NCI-H2107 treated with DMSO at 0.1 percent for 48 hours (cell line): ENCODE data around the gene JUN.

Source experiments
- DNase-seq: peaks from one replicate; lab custom pipeline; 2025; ENCODE audit not compliant: unreplicated experiment; lab: John Stamatoyannopoulos, UW

Gene JUN

DNA sequence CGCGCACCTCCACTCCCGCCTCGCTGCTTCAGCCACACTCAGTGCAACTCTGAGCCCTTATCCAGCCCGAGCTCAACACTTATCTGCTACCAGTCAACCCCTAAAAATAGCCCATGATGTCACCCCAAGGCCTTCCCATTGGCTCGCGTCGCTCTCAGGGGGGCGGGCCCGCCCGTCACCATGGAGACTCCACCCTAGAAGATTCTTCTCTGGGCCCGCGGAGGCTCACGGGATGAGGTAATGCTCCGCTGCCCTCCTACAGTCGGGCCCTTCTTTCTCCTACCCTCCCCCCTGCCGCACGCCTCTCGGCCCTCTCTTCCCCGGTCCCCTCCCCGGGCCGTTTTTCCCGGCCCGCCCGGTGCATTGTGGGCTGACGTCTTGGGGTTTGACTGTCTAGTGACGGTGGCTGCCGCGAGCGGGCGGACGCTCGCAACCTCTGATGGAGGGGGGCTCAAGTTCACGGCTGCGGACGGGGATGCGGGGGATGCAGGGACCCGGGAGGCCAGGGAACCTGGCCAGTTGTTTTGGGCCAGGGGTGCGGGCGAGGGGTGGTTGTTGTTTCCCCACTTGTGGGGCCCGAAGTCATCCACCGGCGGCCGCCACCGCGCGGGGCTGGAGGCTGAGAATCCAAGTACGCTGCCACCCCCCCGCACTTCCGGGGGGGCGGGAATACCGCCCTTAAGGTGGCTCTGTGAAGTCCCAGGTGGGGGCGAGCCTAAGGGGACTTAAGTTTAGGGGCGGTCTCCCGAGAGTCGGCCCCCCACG lies at the start of gene JUN:
Gene JUN (minus strand): TSS at position 55 of the 765 bp plus-strand sequence. CDS start 977 bp downstream, outside the sequence.
- DNase-seq = peak; percentile 99

- DNase-seq = no peak
Measured at GRCh38 chr1:58833166-58833565, 49.3 kb upstream of the JUN start.

- DNase-seq = no peak
Measured at GRCh38 chr1:58830291-58830690, 46.4 kb upstream of the JUN start.

DNA sequence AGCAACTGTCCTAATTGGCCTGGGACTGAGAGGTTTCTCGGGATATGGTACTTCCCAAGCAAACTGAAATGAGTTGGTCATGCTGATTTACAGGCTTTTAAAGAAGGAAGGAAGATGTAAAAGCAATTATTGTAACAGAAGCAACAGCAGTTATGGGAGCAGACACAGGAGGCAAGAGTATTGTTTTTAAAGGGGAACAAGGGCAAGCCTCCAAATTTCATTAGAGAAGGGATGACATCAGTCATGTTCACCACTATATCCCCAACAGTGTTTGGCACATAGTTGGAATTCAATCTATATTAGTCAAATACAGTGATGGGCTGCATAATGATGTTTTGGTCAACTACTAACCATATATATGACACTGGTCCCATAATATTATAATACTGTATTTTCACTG lies 46.0 kb upstream of the JUN start:
- DNase-seq = no peak

- DNase-seq = no peak
Measured at GRCh38 chr1:58827298-58827697, 43.5 kb upstream of the JUN start.

DNA sequence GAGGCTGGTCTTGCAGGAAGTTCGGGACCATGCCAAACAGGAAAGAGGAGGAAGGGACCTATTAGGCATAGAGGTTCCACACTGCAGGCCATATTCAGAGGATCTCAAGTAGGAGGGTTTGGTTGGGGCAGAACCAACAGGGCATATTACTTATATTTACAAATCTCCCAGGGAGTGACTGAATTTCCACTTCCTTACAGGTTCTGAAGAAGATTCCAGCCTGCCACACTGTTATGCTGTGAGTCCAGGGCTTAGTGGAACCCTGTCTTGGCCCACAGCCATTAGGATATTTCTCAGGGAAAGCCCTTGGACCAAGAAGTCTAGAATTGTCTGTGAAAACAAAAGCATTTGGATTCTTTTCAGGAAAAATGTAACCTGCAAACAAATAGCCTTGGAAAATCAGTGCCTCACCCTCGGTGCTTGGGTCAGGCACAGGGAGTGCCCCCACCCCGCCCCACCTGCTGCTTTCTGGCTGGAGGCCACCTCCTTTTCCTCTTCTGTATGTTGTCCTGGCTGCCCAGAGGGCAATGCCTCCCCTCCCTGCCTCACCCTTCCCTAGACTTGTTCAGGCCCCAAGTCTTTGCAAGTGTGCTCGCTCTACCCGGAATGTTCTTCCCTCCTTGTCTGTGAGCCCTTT lies 41.0 kb upstream of the JUN start:
- no peak for DNase-seq

GRCh38 chr1:58823481-58824010 lies 39.7 kb upstream of the JUN start:
- DNase-seq = no peak

GRCh38 chr1:58821309-58821708 lies 37.5 kb upstream of the JUN start:
- no peak for DNase-seq

DNA sequence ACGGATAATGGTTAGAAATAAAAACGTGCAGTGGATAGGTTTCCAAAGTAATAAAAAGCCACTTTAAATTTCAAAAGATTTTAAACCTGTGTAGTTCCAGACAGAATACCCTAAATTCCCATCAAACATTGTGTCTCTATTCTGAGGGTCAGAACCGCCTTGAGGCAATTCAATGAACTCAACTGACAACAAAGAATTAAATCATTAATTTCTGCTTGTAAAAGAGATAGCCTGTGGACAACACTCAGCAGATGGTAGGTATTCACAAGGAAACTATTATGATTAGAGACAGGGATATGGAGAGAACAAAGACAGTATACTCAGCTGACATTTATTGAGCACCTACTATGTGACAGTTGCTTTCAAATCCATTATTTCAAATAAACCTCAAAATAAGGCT lies 35.1 kb upstream of the JUN start:
- DNase-seq = no peak

GRCh38 chr1:58818075-58818474 lies 34.2 kb upstream of the JUN start:
- no peak for DNase-seq

GRCh38 chr1:58816747-58817221 lies 32.9 kb upstream of the JUN start:
- DNase-seq = peak; percentile 51

- DNase-seq = peak; percentile 61
Measured at GRCh38 chr1:58816072-58816746, 32.4 kb upstream of the JUN start.

GRCh38 chr1:58815686-58816071 lies 31.8 kb upstream of the JUN start:
- DNase-seq = no peak

DNA sequence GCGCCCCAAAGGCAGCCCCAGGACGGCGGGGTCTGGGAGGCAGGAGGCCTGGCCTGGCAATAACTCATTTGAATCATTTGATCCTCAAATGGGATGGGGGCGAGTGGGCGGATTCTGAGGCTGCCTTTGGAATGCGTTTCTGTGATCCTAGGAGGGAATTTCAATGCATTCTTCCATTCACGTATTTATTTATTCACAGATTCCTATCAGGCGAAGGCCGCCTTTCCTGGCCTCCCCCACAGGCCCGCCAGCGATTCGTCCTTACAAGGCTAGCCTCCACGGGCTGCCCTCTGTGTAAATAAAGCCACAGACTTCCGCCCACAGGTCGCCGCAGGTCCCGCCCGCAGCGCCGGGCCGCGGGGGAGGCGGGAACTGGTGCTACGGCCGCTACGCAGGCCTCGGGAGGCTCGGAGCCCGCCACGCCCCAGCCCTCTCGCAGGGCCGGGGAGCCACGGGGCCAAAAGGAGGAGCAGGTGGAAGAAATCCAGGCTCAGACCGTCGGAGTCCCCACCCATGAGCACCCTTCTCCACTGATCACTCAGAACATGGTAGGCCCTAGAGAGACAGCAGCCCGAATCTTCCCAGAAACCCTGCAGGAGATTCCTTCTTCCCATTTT lies 31.3 kb upstream of the JUN start:
- DNase-seq = no peak

GRCh38 chr1:58814251-58815068 lies 30.6 kb upstream of the JUN start:
- DNase-seq = no peak

GRCh38 chr1:58813801-58814200 lies 30.0 kb upstream of the JUN start:
- DNase-seq = peak; percentile 11

DNA sequence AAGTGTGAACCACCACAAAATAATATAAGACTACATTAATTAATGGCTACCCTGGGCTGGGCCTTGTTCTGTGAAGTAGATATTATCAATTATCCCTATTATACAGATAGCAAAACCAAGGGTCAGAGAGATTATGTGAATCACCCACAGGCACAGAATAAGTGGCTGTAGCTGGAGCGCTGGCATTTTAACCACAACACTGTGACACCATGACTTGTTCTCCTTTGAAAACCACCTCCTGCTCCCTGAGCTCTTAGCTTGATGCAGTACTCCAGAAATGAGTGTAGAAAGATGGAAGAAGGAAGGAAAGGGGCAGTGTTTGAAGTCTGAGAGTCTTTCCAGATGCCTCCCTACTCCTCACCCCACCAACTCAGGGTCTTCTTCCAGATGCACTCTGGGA lies 29.5 kb upstream of the JUN start:
- DNase-seq = no peak

GRCh38 chr1:58812926-58813325 lies 29.1 kb upstream of the JUN start:
- no peak for DNase-seq

GRCh38 chr1:58812468-58812867 lies 28.6 kb upstream of the JUN start:
- DNase-seq = no peak

DNA sequence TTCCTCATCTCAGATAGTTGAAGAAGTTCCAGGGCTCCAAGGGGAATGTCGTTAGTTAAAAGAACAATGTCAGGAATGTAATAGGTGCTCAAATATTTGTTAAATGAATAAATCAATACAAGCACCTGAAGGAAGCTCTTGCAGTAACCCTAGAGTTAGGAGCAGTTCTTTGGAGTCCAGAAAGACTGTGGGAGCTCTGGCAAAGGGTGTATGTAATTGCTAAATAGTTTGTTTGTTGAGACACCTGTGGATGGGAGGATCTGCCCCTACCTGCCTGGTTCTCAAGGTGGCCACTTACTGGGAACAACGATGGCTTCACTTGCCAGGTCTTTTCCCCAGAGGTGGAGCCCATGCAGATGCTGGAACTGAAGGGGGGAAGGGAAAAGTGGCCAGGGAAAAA lies 27.5 kb upstream of the JUN start:
- no peak for DNase-seq
